Prostate gland (tissue), 2 donors: ENCODE results near the gene PARP8. TPM values are rescaled to one million over a fixed set of nuclear protein-coding genes. Genes with fewer than 3 reads are reported as not detected.
"Not testable (repeated sequence)": the region's sequence is repeated elsewhere in the genome, so short reads cannot be mapped to it uniquely, and the experiment has no call there.

ENCODE experiments used
- DNase-seq: peaks from one replicate; pipeline ENCODE4 v3.0.0-alpha.2; 2019; ENCODE audit warnings: low spot score
- H3K27ac ChIP-seq, 2 donors: fragments of 200-600 bp; sonication (generic); 2 replicates each; pipeline ENCODE4 v1.5.1; 2017 to 2019
- H3K27me3 ChIP-seq: fragments of 200-600 bp; sonication (generic); replicated peaks from 2 replicates; pipeline ENCODE4 v1.5.1; 2019; ENCODE audit not compliant: insufficient read depth
- H3K36me3 ChIP-seq, 2 donors: fragments of 200-600 bp; sonication (generic); 1 replicate in 1 of 2; 2 replicates in 1 of 2; pipeline versions ENCODE4 v1.5.1 to v1.8.1; 2017 to 2019
- H3K4me1 ChIP-seq: fragments of 200-600 bp; sonication (generic); replicated peaks from 2 replicates; pipeline ENCODE4 v1.5.1; 2019
- H3K4me3 ChIP-seq, 2 donors: fragments of 200-600 bp; sonication (generic); 2 replicates each; pipeline ENCODE4 v1.5.1; 2017 to 2019
- H3K9me3 ChIP-seq: fragments of 200-600 bp; sonication (generic); 2 replicates; pipeline ENCODE4 v1.5.1; 2017
- POLR2A ChIP-seq: fragments of 450-650 bp; IDR thresholded peaks from one replicate; pipeline ENCODE4 v1.6.1; 2016; ENCODE audit warnings: antibody characterized with exemption, mild to moderate bottlenecking
- POLR2AphosphoS5 ChIP-seq: sonication (generic); formaldehyde crosslinking; IDR thresholded peaks from one replicate; pipeline ENCODE4 v1.6.1; 2017; ENCODE audit warnings: antibody characterized with exemption
- WGBS: methylation state at CpG from one replicate; pipeline ENCODE4 v1.1.5; 2018; 5-methylcytosine and 5-hydroxymethylcytosine counted together
- intact Hi-C: fragments of 100-400 bp; cut with DNase I; formaldehyde crosslinking; loops from one replicate; pipeline ENCODE4 v1.14.2; 2022
- total RNA-seq, 2 donors: library from RNA; depleted of rRNA; stranded (reverse); fragments of >200 nt; gene quantifications; one replicate each; pipeline ENCODE4 v1.1.0, GENCODE V29; 2016
- TF ChIP-seq, protein P1 (sequence below), 4 experiments: fragments of 200-600 bp in 2 of 4; fragments of 450-650 bp in 2 of 4; sonication (generic) in 2 of 4; IDR thresholded peaks; 1 replicate in 3 of 4; 2 replicates in 1 of 4; pipeline ENCODE4 v1.5.1; 2016 to 2019; ENCODE audit warnings: antibody characterized with exemption in 4 of 4, mild to moderate bottlenecking in 2 of 4, moderate library complexity in 2 of 4

PARP8 gene
- total RNA-seq, 2 donors from 2014 or later, result 21.8 TPM

DNA sequence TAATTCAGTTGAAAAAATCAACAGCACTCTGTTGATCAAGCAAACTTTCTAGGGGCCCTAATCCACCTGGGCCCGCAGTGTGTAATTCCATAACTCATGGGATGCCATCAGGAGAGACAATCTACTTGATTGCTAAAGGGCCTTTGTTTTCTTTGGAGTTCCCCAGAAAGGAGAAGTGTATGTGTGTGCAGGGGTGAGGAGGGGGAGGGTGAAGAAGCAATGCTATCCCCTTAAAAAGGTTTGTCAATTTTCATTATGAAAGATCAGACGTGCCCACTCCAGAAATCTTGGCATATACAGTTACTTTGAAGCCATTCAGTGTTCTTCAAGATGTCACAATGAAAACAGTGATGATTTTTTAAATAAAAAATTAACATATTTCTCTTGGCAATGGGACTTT lies 6.2 kb downstream of the PARP8 start:
- Histone ChIP-seq H3K27me3 (no peaks in the 10 kb centered on the region), H3K4me3 (no peak overlapping the region), H3K9me3 (no peaks in the 10 kb centered on the region), H3K27ac (no peak overlapping the region), H3K36me3 (no peaks in the 10 kb centered on the region), H3K4me1 (no peaks in the 10 kb centered on the region)
- TF ChIP-seq, protein P1, sequence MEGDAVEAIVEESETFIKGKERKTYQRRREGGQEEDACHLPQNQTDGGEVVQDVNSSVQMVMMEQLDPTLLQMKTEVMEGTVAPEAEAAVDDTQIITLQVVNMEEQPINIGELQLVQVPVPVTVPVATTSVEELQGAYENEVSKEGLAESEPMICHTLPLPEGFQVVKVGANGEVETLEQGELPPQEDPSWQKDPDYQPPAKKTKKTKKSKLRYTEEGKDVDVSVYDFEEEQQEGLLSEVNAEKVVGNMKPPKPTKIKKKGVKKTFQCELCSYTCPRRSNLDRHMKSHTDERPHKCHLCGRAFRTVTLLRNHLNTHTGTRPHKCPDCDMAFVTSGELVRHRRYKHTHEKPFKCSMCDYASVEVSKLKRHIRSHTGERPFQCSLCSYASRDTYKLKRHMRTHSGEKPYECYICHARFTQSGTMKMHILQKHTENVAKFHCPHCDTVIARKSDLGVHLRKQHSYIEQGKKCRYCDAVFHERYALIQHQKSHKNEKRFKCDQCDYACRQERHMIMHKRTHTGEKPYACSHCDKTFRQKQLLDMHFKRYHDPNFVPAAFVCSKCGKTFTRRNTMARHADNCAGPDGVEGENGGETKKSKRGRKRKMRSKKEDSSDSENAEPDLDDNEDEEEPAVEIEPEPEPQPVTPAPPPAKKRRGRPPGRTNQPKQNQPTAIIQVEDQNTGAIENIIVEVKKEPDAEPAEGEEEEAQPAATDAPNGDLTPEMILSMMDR (IDR thresholded peaks at IDR 0.05), result no peak
- TF ChIP-seq POLR2AphosphoS5 (no peak), POLR2A (no peak)
- 88% methylated on average over 2 of the region's 2 CpGs for WGBS
- intact Hi-C loops, result no loop called here
- DNase-seq, result no peak

DNA sequence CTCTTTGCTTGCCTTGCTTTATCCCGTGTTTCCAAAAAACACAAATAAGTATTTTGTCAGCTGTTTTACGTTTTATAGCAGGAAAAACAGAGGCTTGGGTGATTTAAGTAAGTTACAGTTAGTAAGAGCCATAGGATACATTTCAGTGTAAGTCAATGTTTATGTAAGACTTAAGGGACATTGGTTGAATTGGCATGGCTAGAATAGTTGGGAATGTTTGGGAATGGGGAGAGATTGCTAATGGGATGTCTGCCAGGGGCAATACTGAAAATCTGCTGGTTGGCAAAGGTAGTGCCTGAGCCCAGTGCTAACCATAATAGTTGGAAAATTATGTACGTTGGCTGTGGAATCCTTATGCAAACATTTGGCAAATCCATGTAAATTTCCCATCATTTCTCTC lies 7.0 kb downstream of the PARP8 start:
- H3K27me3 ChIP-seq, H3K27ac ChIP-seq, DNase-seq, H3K4me1 ChIP-seq, H3K9me3 ChIP-seq, intact Hi-C loops, H3K4me3 ChIP-seq, H3K36me3 ChIP-seq: not testable (repeated sequence)
- 73% methylated on average over 3 of the region's 3 CpGs for WGBS

DNA sequence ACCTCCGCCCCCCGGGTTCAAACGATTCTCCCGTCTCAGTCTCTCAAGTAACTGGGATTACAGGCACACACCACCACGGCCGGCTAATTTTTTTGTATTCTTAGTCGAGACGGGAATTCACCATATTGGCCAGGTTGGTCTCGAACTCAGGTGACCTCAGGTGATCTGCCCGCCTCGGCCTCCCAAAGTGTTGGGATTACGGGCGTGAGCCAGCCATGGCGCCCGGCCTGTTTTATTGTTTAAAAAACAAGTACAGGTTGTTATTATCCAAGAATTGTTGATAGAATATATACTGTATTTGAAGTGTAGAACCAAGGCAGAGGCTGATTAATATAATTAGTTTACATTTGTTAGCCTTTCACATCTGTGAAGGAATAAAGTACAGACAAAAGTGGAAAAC lies 8.9 kb downstream of the PARP8 start:
- H3K36me3 ChIP-seq, result no peaks in the 10 kb centered on the region
- H3K9me3 ChIP-seq, result no peaks in the 10 kb centered on the region
- no peak for DNase-seq
- no peaks in the 10 kb centered on the region for H3K27me3 ChIP-seq
- H3K27ac ChIP-seq, result no peak overlapping the region
- no peak overlapping the region for H3K4me3 ChIP-seq
- H3K4me1 ChIP-seq, result no peaks in the 10 kb centered on the region
- TF ChIP-seq, protein P1 (IDR thresholded peaks at IDR 0.05), result no peak
- no peak for TF ChIP-seq POLR2AphosphoS5
- no peak for TF ChIP-seq POLR2A
- intact Hi-C loops, result no loop called here
- WGBS, result 96% methylated on average over 15 of the region's 15 CpGs

DNA sequence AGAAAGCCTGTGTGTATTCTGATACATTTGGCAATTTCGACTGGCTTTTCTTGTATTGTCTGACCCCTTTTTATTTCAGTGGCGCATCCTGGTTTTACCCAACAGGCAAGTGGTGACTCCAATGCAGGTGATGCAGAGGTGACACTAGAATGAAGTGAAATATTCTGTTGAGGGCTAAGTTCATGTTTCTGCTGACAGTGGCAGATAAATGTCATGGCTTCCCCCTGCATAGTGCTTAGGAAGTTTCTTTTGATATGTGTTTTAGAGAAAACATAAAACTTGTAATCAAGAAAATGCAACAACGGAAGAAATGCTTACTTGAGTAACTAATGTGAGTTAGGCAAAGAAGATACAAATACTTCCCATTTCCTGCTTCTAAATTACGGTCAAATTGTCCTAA lies 13.1 kb downstream of the PARP8 start:
- not testable (repeated sequence) for DNase-seq

DNA sequence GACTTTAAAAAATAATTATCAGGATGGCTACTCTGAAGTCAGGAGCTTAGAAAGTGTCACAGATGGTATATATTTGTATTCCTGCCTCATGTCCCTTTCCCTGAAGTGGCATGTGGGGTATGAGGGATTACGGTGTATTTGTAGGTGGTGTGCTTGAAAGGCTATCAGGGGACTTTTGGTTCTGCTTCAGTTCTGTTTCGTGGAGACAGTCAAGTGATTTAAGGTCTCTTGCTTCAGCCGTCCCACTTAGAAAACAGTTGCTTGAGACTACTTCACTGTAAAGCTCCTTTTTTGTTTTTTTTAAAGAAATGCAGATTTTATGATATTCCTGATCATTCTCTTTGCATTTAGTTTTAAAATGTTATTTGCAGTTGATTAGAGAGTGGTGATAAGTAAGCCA lies 18.3 kb downstream of the PARP8 start:
- H3K4me3 ChIP-seq, result no peak overlapping the region
- no peaks in the 10 kb centered on the region for H3K36me3 ChIP-seq
- no peak overlapping the region for H3K27ac ChIP-seq
- TF ChIP-seq POLR2A (no peak), POLR2AphosphoS5 (no peak)
- TF ChIP-seq, protein P1 (IDR thresholded peaks at IDR 0.05), result no peak
- H3K9me3 ChIP-seq, result no peaks in the 10 kb centered on the region
- DNase-seq, result no peak
- H3K27me3 ChIP-seq, result no peaks in the 10 kb centered on the region
- H3K4me1 ChIP-seq, result no peaks in the 10 kb centered on the region
- WGBS, result 78% methylated on average over 3 of the region's 3 CpGs
- intact Hi-C loops, result no loop called here

More for the DNA sequence above, 13.1 kb downstream of the PARP8 start:
- H3K36me3 ChIP-seq, H3K4me1 ChIP-seq, H3K4me3 ChIP-seq, H3K9me3 ChIP-seq, intact Hi-C loops, H3K27ac ChIP-seq, H3K27me3 ChIP-seq: not testable (repeated sequence)
- 91% methylated on average over 4 of the region's 4 CpGs for WGBS

DNA sequence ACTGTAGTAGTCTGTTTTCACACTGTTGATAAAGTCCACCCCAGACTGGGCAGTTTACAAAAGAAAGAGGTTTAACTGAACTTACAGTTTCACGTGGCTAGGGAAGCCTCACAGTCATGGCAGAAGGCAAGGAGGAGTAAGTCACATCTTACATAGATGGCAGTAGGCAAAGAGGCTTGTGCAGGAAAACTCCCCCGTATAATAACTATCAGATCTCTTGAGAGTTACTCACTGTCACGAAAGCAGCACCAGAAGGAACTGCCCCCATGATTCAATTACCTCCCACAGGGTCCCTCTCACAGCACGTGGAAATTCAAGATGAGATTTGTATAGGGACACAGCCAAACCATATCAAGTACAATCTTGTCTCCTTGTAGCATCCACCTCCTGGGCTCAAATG lies 21.1 kb downstream of the PARP8 start:
- Histone ChIP-seq H3K27ac (no peak overlapping the region), H3K4me3 (no peak overlapping the region), H3K4me1 (no peaks in the 10 kb centered on the region), H3K36me3 (no peaks in the 10 kb centered on the region), H3K9me3 (no peaks in the 10 kb centered on the region), H3K27me3 (no peaks in the 10 kb centered on the region)
- 88% methylated on average over 4 of the region's 4 CpGs for WGBS
- intact Hi-C loops, result no loop called here
- DNase-seq, result no peak
- TF ChIP-seq POLR2A (no peak), POLR2AphosphoS5 (no peak)
- TF ChIP-seq, protein P1 (IDR thresholded peaks at IDR 0.05), result no peak
